Astrocyte (in vitro differentiated cells and primary cell): ENCODE results near the gene ATP2C2.

Experiments used
- CTCF ChIP-seq: IDR thresholded peaks from 2 replicates; pipeline ENCODE4 v1.5.1; 2011; ENCODE audit warnings: low read depth, mild to moderate bottlenecking, inconsistent platforms, low read length, moderate library complexity; ENCODE audit not compliant: insufficient read depth
- EZH2 ChIP-seq: IDR thresholded peaks from 2 replicates; pipeline ENCODE4 v1.6.1; 2012; ENCODE audit warnings: mild to moderate bottlenecking, low read length, inconsistent platforms; ENCODE audit not compliant: insufficient read depth

- TF ChIP-seq CTCF (no peak), EZH2 (no peak)
Measured at GRCh38 chr16:84443166-84443802, 74.9 kb downstream of the ATP2C2 start.
